GM19238 (cell line): Measurements from ENCODE around the gene PANX3.

Source experiments
- DNase-seq: peaks from one replicate; pipeline ENCODE4 v3.0.0; 2011; ENCODE audit warnings: low spot score; ENCODE audit not compliant: insufficient read length

PANX3 gene

DNA sequence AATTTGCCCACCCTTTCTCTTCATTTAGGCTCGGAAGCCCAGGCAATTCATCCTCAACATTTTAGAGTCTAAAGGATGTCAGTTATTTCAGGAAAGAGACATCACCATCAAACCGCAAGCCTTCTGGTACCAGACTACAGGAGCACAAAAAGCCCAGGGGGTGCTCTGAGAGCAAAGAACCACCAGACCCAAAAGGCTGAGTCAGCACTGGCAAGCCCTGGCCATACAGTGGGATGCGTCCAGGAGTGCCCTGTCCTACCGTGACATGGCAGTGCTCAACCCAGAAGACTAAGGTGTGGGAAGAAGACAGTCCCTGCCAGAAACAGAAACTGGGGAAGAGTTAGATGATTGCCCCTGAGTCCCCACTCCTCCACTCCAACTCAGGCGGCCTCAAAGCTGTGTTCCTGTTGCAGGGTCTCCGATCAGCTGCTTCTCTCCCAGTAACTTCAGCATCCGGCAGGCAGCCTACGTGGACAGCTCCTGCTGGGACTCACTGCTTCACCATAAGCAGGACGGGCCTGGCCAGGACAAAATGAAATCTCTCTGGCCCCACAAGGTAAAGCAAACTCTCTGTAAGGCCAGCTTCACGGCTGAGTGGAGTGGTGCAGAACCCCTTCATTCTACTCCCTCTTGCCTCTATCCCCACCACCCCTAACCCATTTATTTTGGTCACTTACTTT, 1.5 kb downstream of the PANX3 start:
- no peak for DNase-seq

DNA sequence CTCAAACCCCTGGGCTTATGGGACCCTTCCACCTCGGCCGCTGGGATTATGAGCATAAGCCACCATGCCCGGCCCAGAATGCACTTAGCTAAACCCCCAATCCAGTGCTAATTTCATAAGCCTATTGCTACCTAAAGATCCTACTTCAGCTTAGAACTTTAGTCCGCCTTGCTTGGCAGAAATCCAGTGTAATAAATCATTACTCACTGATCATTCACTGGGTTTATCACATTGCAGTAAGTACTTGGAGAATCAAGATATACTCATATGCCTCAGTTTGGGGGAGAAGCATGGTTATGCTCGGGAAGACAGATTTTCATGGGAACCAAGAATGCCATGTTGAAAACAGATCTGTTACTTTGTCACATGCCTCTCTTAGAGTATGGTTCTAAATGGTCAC, 7.6 kb downstream of the PANX3 start:
- no peak for DNase-seq

DNA sequence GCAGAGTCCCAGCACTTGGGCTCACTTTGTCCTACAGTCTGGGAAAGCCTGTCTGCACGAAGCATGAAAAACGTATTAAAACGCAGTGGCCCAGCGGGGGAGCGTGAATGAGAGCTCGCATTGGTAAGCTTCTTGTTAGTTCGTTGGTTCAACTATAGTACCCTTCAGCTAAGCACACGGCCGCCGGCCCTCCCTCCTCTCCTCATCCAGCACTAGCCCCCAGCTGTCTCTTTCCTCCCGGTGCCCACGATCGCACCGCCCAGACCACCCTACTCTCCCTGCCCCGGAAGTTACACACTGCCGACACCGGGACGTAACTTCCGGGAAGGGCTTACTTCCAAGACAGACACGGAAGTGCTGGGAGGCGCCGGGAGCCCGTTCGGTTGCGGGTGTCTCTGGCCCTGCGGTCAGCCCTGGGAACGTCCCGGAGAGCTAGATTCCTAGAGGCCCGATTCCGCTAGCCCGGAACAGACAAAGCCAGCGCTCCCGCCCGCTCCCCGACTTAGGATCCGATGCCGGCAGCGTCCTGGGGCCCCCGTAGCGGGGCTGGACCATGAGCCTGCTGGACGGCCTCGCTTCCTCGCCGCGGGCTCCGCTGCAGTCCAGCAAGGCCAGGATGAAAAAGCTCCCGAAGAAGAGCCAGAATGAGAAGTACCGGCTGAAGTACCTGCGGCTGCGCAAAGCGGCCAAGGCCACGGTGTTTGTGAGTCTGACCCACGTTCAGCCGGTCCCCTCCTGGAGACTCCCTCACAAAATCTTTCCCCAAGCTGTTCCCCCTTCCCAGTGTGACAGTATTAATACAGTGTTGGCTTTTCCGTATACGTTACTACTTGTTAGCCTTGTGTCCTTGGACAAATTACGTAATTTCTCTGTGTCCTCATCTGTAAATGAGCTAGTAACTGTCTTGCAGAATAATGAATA, 11.6 kb downstream of the PANX3 start, which contains the start of gene TBRG1:
Gene TBRG1, plus strand, starts transcription at position 334 of the 921 bp plus-strand sequence. Its CDS starts 220 bp downstream, at position 554.
- peak; percentile 86 for DNase-seq

DNA sequence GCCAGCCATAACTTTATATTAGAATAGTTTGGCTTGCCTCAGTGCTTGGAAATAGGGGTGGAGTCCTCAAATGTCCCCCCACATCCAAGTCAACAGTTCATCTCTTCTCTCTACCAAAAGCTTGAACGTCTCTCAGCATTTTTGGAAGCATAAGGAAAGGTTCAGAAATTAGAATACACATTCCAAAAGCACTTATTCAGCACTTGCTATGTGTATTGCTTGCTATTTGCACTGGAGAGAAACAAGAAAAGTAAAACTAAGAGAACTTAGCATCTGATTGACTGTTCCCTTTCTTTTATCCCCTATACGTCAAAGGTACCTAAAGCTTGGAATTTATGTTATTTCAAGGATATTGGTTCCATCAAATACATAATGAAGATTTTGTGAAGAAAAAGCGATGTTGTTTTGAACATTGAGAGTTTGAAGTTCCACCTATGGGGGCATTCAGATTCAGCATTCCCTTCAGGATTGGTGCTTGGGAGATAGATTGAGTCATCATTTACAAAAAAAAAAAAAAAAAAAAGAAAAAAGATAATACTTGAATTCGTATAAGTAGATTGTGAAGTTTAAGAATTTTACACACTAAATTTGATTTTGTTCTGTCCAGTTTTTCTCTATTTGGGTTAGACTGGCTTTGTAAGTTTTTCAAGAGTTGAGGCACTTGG, 12.8 kb downstream of the PANX3 start:
- no peak for DNase-seq

DNA sequence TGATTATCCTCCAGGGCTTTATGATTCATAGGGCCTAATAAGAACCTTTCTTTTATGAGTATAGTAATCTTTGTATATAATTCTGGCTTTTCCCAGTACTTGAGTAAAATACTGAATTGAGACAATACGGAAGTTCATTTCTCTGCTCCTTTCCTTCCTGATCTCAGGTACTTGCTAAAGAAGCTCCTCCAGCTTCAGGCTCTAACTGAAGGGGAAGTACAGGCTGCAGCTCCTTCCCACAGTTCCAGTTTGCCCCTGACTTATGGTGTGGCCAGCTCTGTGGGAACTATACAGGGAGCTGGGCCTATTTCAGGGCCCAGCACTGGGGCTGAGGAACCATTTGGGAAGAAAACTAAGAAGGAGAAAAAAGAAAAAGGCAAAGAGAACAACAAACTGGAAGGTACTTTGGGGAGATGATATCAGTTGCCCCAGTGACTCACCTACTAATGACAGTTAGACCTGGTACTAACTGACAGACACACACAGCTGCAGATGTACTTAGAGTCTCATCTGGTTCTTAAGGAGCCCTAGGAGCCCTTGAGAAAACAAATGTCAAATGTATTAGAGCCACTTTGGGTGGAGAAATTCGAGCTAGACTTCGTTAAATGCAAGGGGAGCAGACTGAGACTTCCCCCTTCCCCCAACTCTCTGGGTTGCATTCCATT, 14.4 kb downstream of the PANX3 start:
- no peak for DNase-seq

DNA sequence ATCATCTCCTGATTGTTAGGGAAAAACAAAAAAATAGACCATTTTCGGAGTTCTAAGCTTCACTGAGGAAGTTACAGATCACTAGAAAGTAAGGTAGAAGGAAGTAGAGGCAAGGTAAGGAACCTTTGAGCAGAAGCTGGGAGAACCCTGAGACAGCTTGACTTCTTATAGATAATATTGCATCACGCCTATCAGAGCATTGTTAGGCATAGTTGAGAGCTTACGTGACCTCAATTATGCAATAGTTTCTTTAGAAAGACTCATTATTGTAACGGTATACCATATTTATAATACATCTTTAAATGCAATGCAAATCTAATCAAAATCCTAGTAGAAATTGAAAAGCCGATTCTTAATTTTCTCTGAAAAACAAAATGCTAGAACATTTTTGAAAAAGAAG, 16.3 kb downstream of the PANX3 start:
- no peak for DNase-seq

DNA sequence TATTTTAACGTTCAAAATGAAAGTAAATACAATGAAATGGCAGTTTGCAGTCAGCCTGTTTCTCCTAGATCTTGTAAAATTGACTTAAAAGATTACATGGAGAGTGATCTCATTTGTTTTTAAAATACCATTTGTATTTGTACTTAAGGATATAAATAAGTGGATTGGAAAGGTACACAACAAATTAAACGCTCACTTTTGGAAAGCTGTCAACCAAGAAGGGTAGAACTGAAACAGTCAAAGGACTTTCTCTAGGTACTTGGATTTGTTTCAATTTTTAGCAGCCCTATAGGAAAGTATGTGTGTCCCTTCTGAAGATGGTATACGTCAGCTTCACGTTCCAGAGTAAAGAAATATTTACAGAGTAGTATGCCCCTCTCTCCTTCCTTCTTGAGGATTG, 18.7 kb downstream of the PANX3 start:
- no peak for DNase-seq

DNA sequence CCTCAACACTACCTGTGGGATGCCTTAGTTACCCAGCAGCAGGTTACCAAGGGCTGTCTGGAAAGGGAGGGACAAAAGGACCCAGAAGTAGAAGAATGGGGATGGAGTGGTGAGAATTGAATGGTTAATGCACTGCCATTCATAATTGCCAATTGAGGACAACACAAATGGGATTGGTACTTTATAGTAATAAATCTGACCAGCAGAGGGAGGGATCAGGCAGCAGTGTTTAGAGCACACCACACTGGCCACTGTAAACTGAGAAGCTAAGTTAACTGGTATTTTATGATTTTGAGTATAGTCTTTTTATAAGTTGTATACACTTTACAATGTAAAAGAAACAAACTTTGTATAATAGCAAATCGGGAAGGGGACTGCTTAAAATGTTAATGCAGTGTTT, 22.1 kb downstream of the PANX3 start:
- DNase-seq, result no peak

DNA sequence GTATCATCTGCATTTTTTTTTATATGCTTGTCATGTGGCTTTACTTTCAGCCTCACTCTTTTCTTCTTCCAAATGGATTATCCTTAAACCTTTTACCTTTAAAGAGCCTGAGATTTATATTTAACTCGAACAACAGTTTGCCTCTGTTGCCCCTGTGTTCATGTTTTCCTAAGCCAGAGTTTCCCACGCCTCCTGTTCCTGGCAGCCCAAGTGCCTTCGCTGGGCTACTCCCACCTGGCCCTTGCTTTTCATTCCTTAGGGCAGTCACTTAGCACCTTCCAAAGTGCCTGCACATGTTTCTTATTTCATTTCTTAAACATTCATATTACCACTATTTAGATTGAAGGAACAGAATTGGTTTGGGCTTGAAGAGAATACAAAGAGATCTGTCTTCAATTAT, 24.7 kb downstream of the PANX3 start:
- no peak for DNase-seq

DNA sequence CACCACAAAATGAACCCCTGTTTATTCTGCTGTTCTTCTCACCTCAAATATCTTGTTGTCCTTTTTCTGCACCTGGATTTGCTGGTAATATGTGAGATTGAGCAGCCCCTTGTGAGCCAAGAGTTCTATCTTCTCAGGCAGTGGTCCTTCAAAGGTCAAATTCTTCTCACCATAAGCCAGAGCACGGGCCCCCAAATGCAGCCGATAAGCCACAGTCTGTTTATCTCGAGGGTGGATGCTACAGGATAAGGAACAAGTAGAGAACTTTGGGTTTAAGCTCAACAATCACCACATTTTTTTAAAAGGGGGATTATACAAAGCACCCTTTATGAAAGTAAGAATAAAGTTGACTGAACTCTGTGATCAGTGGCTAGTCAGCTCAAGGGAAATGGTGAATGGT, 27.3 kb downstream of the PANX3 start:
- DNase-seq, result no peak

DNA sequence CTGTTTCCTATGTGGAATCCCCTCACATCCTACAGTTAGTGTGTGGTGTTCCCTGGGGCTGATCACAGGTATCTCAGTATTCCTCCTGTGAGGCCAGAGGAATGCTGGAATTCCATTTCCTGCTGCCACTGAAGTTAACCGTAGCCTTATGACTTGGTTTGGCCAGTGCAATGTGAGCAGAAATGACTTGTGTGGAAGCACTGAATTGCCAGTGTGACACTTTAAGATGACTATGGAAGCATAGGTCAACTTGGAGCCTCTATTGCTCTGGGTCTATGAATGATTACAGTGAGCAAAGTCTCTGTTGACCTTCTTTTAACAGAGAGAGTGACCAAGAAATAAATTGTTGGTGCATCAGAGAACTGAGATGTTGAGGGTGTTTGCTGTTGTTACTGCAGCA, 28.0 kb downstream of the PANX3 start:
- no peak for DNase-seq

DNA sequence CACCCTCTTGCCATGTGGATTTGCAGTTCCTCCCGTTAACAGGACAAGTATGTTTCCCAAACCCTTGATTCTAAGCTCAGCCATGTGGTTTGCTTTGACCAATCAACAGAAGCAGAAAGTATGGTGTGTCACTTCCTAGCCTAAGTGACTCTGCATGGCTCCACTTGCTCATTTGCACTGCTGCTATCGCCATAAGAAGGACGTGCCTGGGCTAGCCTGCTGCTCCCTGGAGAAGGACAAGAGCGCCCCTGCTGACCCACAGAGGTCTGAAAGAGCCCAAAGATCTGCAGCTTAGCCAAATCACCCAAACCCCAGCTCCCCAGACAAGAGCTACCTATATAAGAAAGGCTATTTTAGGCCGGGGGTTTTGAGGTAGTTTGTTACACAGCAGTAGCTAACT, 29.4 kb downstream of the PANX3 start:
- no peak for DNase-seq

DNA sequence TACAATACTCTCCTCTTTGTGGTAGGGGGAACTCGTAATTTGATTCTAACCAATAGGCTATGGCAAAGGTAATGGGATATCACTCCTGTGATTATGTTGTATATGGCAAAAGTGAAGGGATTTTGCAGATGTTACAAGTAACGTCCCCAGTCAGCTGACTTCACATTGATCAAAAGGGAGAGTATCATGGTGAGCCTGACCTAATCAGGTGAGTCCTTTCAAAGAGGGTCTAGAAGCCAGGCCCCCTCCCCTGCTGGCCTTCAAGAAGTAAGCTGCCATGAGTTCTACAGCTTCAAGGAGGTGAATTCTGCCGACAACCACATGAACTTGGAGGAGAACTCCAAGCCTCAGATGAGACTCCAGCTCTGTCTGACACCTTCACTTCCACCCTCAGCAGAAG, 31.4 kb downstream of the PANX3 start:
- no peak for DNase-seq

DNA sequence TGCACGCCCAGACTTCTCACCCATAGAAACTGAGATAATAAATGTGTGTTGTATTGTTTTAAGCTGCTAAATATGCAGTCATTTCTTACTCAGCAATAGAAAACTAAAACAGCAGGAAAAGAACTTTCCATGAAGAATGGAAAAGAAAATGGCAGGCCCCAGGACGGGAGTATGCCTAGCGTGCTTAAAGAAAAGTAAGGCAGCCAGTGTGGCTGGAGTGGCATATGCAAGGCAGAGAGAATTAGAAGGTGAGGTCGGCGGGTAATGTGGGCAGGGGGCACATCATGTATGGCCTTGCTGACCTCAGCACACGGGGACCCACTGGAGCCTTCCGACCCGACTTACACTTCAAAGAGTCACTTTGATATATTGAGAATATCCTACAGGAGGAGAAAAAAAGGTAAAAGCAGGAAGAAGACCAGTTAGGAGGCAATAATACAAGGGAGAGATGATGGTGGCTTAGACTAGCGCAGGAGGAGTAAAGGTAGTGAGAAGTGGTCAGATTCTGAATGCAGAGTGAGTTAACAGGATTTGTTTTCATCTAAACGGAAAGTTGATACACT, 31.9 kb downstream of the PANX3 start:
- DNase-seq, result no peak

DNA sequence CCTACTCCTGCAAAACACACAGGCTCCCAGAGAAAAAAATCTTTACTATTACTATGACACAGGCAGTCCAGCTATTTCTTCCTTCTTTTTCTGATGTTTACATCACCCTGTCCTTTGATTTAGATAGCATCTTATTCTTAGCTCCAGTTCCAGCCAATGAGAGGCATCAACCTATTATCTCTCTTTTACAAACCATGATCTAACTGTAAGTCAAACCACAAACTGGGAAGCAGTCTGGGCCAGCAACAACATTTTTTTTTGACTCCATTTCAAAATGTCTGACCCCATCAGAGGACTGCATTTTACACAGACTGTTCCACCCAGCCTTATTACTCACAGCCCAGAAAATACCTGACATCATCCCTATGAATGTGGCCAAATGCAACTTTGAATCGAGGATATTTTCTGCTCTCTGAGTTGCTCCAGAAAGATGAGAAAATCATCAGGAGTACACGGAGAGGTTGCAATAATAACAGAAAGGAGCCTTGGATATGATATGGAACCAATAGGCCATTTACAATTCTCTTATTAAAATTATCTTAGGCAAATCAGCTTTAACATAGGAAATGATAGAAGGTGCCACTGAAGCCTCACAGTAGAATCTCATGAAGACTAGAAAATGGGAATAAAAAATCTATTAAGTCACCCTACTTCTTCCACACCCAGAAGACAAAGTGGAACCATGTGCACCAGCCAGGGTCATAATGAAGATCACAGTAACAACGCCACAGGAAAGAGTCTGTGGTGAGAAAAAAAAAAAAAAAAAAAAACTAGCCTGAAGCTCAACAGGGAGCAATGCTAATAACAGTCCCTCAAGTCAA, 32.6 kb downstream of the PANX3 start:
- no peak for DNase-seq

DNA sequence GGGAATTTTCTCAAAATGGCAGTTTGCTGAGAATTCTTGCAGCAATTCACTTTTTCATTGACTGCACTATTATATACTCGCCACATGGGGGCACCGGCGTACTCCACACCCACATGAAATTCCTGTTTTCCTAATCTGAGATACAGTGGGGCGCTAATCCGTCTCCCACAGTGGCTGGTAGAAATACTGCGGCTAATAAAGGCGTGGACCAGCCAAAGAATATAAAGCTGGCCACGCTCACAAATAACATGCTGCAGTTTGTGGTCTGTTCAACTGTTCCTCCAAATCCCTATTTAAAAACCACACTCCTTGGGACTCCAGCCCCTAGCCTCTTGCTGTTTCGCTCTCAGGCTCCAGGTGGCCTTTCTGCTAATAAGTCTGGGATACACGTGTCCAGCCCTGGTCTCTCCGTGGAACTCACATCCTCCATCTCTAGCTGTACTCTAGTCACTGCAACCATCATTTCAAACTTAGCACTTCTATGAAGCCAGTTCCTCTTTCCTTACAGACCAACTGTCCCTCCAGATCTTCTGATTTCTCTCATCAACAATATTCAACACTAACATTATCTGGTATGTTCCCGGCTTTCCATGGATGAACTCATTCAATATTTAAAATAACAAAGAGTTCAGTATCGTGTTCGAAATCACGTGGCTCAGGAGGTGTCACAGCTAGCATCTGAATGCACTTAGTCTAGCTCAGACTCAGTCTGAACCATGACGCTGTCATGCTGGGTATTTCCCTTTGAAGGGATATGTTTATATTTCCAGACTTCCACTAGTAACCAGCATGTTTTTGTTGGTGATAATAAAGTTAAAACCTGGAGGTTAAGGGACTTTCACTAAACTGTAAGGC, 33.4 kb downstream of the PANX3 start:
- DNase-seq, result peak; percentile 19

DNA sequence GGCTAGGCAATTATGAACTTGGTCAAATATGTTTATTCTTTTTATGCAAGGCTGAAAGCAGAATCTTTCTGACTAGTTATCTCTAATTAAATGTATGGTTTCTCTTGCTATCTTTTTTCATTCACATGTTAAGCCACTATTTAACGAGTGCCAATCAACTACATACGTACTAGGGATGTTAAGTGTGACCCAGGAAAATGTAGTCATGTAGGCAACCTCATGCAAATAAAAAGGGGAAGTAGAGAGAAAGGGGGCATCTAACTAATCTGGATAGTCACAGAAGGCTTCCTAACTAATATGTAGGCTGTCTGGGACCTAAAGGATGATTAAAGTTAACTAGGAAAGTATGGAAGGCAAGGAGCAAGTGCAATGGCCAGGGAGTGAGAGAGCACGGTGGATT, 34.9 kb downstream of the PANX3 start:
- no peak for DNase-seq

DNA sequence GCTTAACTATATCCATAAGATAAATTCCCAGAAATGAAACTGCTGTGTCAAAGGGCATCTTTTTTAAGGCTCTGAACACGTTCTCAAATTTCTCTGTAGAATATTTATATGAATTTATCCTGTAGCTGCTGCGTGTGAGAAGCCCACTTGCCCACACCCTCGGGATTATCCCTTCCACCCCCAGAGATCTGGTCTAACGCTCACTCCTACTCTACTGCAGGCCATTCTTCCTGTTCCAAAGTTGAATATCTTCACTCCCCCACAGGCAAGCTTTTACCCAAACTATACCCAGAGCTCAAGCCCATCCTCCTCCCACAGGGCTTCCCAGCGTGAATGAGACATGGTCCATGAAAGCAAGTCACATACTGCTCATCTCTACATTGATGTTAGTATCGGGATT, 37.4 kb downstream of the PANX3 start:
- DNase-seq, result no peak

DNA sequence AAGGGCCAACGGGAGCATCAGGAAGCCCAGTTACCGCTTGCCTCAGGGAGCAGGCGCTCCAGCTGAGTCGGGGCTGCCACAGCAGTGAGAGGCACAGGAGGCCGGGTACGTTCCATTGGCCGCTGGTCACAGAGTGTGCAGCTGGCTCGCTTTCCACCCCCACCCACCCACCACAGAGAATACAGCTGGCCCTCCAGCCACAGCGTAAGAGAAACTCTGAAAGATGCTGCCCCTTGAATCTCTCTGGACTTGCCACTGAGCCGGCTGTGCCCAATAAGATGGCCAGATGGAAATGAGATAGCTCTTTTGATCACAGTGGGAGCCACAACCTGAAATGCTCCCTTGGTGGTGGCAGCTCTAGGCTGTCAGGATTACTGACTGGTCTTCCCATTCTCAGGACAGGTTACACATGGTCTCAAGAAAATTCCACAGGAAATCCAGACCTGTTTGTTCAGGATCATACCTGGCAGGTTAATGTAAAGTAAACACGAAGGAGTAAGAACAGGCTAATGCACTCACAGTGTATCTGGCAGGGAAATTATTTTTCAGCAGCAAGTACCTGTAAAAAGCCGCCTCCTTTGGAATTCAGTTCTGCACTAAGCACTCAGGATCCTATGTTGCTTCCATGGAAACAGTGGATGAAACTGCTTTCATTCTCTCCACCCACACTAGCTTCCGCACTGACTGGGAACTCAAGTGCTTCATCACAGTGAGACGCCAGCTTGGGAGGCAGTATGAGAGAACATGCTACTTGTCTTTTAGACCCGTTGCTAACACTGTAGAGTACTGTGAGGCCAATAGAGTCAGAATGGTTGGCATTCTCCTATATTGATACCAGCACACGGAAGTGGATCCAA, 45.8 kb downstream of the PANX3 start:
- DNase-seq, result no peak
